ENCODE measurements around the gene NBPF9. TPM values are rescaled to one million over a fixed set of nuclear protein-coding genes. Genes with fewer than 3 reads are reported as not detected.
"Not testable (repeated sequence)": the region's sequence is repeated elsewhere in the genome, so short reads cannot be mapped to it uniquely, and the experiment has no call there.

Gene NBPF9
- total RNA-seq, 4 donors from 2014 or later: 5.5 to 7.0 (median 5.6) TPM

DNA sequence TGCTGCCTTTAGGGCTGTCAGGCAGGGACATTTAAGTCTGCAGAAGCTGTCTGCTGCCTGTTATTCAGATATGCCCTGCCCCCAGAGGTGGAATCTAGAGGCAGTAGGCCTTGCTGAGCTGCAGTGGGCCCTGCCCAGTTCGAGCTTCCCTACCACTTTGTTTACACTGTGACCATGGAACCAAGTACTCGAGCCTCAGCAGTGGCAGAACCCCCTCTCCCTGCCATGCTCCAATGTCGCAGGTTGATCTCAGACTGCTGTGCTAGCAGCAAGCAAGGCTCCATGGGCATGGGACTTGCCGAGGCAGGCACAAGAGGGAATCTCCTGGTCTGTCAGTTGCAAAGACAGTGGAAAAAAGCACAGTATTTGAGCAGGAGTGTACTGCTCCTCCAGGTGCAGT is 60.3 kb downstream of the NBPF9 start:
- H3K4me3 ChIP-seq (ENCODE audit: low read depth, poor library complexity, severe bottlenecking); DNase-seq (ENCODE audit: low spot score in 2 of 2); intact Hi-C loops (cut with DNase I; ENCODE audit: low total_unique reads): not testable (repeated sequence)
- WGBS, 2 donors: no CpG with 5 or more reads among the region's 4 CpGs

DNA sequence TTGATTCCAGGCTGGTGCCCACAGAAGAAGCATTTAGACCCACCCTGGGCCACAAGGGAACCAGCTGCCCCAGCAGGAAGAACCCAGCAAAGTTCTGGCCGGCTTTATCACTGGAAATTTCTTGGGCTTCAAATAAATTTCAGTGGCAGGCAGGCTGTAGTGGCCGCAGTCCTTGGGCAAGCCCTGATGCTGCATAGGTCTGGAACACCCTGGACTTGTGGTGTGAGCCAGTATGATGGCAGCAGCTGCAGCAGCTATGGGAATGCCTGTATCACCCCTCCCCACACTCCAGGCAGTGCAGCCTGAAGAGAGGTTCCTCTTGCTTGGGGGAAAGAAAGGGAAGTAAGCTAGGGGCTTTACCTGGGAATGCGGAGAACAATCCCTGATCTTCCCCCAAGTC is 69.4 kb downstream of the NBPF9 start:
- intact Hi-C loops (cut with DNase I; ENCODE audit: low total_unique reads); H3K4me3 ChIP-seq (ENCODE audit: low read depth, poor library complexity, severe bottlenecking); DNase-seq (ENCODE audit: low spot score in 2 of 2): not testable (repeated sequence)
- no CpG with 5 or more reads among the region's 3 CpGs for WGBS, 2 donors

DNA sequence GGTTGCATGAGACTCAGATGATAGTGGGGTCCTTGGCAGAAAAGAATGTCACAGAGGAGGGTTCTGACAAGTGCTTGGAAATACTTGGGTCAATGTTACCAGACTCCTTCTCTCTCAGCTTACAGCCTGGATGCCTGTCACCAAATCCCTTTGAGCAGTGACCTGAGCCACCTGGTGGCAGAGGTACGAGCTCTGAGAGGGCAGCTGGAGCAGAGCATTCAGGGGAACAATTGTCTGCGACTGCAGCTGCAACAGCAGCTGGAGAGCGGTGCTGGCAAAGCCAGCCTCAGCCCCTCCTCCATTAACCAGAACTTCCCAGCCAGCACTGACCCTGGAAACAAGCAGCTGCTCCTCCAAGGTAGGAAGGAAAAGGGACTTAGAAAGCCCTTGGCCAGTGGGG is 79.0 kb downstream of the NBPF9 start:
- H3K4me3 ChIP-seq (ENCODE audit: low read depth, poor library complexity, severe bottlenecking); intact Hi-C loops (cut with DNase I; ENCODE audit: low total_unique reads): not testable (repeated sequence)
- 60 to 71% methylated on average over 1 of the region's 3 CpGs for WGBS, 2 donors

DNA sequence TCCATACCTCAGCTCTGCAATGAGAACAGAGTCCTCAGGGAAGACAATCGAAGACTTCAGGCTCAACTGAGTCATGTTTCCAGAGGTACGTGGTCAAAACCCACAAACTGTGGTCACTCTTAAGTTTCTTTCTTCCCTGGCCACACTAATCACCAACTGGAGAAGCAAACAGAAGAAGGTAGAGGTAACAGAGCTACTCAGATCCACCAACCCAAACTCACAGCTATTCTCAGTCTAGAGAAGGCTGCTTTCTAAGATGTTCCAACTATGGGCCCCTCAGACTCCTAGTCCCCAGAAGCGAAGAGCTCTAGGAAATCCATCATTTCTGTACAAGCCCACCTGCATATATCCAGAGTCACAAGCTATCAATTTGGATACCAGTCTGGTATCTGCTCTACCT is 84.8 kb downstream of the NBPF9 start:
- intact Hi-C loops (cut with DNase I; ENCODE audit: low total_unique reads); DNase-seq (ENCODE audit: low spot score in 2 of 2); H3K4me3 ChIP-seq (ENCODE audit: low read depth, poor library complexity, severe bottlenecking): not testable (repeated sequence)
- WGBS, 2 donors: 92 to 94% methylated on average over 2 of the region's 3 CpGs

More for the DNA sequence above, 79.0 kb downstream of the NBPF9 start:
- DNase-seq (ENCODE audit: low spot score in 2 of 2): not testable (repeated sequence)

DNA sequence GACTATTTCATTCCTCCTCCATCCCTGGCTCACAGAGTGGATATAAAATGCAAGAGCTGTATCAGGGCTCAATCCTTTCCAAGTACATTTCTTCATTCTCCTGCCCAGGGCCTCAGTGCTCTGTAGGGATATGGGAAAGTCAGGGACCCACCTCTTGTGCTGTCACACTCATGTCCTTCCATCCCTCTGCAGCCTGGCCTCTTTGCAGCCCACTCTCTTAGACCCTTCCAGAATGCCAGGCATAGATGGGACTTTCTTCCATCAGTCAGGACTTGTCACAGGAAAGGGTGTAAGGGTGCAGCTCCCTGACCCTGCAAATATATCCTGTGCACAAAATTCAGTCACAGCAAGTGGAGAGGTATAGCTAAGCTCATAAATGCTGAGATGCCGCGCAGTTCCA is 86.7 kb downstream of the NBPF9 start:
- 100% methylated on average over 2 of the region's 2 CpGs; no CpG with 5 or more reads in 1 of the 2 donors for WGBS, 2 donors
- DNase-seq (ENCODE audit: low spot score in 2 of 2); H3K4me3 ChIP-seq (ENCODE audit: low read depth, poor library complexity, severe bottlenecking); intact Hi-C loops (cut with DNase I; ENCODE audit: low total_unique reads): not testable (repeated sequence)

DNA sequence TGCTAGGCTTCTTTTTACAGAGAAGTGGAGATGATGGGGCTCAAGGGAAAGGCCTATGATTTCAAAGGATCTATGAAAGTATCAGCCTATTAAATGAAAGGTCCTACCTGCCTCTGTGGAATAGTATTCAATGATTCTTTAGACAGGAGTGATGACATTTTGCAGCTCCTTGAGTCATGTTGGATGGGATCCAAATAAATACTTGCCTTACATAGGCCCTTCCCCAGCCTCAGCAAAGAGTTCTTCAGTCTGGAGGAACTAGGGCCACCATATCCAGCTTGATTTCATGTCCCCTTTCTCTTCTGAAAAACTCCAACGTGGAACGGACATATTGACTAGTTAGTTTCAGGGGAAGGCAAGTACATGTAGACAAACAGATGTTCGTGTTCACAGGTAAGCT is 87.8 kb downstream of the NBPF9 start:
- WGBS, 2 donors: 90 to 92% methylated on average over 3 of the region's 3 CpGs
- H3K4me3 ChIP-seq (ENCODE audit: low read depth, poor library complexity, severe bottlenecking); DNase-seq (ENCODE audit: low spot score in 2 of 2); intact Hi-C loops (cut with DNase I; ENCODE audit: low total_unique reads): not testable (repeated sequence)

DNA sequence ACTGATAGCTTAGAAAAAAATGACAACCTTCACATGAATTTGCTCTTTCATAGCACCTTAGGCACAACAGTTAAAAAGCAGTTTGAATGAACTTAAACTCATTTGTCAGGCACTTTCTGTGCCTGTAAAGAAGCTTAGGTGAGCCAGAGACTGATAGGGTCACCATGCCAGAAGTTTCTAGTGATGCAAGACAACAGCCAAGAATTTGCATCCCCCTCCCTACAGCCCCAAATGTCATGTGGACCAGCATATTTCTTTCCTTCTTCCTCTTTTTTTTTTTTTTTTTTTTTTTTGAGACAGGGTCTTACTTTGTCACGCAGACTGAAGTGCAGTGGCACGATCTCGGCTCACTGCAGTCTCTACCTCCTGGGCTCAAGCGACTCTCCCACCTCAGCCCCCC is 89.8 kb downstream of the NBPF9 start:
- intact Hi-C loops (cut with DNase I; ENCODE audit: low total_unique reads); H3K4me3 ChIP-seq (ENCODE audit: low read depth, poor library complexity, severe bottlenecking); DNase-seq (ENCODE audit: low spot score in 2 of 2): not testable (repeated sequence)
- WGBS, 2 donors: 89 to 100% methylated on average over 4 of the region's 4 CpGs

DNA sequence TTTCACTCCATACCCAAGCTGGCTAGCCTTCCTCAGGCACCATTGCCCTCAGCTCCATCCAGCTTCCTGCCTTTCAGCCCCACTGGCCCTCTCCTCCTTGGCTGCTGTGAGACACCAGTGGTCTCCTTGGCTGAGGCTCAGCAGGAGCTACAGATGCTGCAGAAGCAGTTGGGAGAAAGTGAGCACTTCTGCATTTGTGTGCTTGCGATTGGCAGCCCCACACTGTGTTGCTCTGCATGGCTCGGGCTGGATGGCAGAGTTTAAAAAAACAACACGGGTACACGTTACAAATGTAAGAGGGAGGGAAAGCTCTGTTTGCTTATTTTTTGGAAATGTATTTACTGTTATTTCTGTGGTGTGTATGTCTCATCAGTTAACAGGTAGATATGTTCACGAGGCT is 90.8 kb downstream of the NBPF9 start:
- WGBS, 2 donors: 88% methylated on average over 3 of the region's 5 CpGs; no CpG with 5 or more reads in 1 of the 2 donors
- H3K4me3 ChIP-seq (ENCODE audit: low read depth, poor library complexity, severe bottlenecking); DNase-seq (ENCODE audit: low spot score in 2 of 2); intact Hi-C loops (cut with DNase I; ENCODE audit: low total_unique reads): not testable (repeated sequence)

DNA sequence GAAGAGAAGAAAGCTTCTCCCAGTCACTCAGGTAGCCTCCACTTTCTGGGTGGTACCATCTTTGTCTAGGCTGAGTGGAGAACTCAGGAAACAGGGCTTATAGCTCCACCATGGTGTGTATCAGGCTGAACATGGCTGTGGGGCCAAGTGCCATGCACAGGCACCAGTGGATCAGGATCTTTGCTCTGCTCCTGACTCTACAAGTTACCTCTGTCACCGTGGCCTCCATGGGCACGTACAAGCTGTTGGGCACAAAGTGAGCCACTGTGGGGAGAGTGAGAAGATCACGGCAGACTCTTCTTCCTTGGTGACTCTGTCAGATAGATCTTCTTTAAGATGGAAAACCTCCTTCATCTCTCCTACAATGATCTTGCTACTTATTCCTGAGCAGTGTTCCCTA is 93.6 kb downstream of the NBPF9 start:
- intact Hi-C loops (cut with DNase I; ENCODE audit: low total_unique reads); H3K4me3 ChIP-seq (ENCODE audit: low read depth, poor library complexity, severe bottlenecking); DNase-seq (ENCODE audit: low spot score in 2 of 2): not testable (repeated sequence)
- WGBS, 2 donors: 93 to 97% methylated on average over 3 of the region's 3 CpGs

DNA sequence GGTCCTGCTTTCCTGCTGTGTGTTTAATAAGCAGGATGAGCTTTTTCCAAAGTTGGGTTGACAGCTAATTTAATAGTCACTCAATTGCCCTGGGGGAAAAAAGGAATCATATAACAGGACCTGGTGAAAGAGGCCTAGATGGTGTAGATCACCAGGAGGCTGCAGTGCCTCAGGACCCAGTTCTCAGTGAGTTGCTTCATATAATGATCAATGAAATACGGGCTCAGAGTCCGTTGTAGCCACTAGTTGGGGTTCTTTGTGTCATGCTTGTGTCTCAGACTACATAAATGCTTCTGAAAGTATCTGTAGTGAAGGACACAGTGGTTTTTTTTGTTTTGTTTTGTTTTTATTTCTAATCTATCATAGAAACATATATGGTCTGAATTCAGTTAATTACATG is 94.6 kb downstream of the NBPF9 start:
- H3K4me3 ChIP-seq (ENCODE audit: low read depth, poor library complexity, severe bottlenecking); DNase-seq (ENCODE audit: low spot score in 2 of 2); intact Hi-C loops (cut with DNase I; ENCODE audit: low total_unique reads): not testable (repeated sequence)
- 100% methylated on average over 2 of the region's 2 CpGs; no CpG with 5 or more reads in 1 of the 2 donors for WGBS, 2 donors

DNA sequence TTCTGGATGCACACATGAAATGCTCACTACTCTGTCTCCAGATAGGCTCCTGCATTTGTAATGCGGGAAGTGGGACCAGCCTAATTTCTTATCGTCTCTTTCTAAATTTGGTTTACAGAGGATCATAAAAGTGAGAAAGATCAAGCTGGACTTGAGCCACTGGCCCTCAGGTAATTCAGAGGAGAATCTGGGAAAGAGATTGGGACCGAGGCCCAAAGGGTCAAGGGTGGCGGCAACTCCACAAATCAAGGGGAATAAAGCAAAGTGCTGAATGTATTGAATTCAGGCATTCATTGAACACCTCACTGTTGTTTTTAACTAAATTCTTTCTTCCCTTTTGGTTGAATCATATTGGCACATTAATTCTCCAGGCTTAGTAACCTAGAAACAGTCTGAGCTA is 95.0 kb downstream of the NBPF9 start:
- no CpG with 5 or more reads among the region's 4 CpGs for WGBS, 2 donors
- DNase-seq (ENCODE audit: low spot score in 2 of 2); intact Hi-C loops (cut with DNase I; ENCODE audit: low total_unique reads); H3K4me3 ChIP-seq (ENCODE audit: low read depth, poor library complexity, severe bottlenecking): not testable (repeated sequence)

Measured in lower leg skin (tissue), 4 donors.